ENCODE measurements around the gene NPM1.
"Not testable (repeated sequence)": the region's sequence is repeated elsewhere in the genome, so short reads cannot be mapped to it uniquely, and the experiment has no call there.

NPM1 gene

DNA sequence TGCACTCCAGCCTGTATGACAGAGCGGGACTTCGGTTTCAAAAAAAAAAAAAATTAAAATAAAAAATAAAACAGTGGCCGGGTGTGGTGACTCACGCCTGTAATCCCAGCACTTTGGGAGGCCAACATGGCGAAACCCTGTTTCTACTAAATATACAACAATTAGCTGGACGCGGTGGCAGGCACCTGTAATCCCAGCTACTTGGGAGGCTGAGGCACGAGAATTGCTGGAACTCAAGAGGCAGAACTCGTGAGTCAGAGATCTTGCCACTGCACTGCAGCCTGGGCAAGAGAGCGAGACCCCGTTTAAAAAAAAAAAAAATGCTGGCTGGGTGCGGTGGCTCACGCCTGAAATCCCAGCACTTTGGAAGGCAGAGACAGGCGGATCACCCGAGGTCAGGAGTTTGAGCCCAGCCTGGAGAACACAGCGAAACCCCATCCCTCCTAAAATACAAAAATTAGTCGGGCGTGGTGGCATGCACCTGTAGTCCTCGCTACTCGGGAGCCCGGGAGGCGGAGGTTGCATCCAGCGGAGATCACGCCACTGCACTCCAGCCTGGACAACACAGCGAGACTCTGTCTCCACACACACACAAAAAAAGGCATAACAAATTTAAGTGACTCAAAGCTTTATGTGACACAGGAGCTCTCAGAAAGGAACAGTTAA, 1.5 kb upstream of the NPM1 start:
- no peak for DNase-seq

DNA sequence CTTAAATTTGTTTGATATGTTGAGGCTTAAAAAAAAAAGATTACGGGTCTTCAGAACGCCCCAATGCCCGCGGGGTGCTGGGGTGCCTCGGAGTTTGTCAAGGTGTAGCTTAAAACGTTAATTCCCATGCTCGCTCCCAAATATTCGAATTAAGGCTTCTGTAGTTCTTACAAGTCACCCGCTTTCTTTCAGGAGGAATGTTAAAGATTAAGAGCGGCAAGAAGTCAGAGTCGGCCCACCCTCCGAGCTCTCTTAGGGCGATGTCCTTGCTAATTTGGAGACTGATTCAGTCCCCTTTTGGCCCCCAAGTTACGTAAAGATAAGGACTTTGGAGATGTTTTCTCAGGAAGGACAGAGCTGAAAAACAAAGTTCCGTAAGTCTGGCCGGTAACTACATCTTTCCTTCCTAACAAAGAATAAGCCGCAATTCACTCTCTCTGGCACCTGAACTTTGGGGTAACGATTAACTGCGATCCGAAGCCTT, 746 bp upstream of the NPM1 start:
- no peak for DNase-seq

DNA sequence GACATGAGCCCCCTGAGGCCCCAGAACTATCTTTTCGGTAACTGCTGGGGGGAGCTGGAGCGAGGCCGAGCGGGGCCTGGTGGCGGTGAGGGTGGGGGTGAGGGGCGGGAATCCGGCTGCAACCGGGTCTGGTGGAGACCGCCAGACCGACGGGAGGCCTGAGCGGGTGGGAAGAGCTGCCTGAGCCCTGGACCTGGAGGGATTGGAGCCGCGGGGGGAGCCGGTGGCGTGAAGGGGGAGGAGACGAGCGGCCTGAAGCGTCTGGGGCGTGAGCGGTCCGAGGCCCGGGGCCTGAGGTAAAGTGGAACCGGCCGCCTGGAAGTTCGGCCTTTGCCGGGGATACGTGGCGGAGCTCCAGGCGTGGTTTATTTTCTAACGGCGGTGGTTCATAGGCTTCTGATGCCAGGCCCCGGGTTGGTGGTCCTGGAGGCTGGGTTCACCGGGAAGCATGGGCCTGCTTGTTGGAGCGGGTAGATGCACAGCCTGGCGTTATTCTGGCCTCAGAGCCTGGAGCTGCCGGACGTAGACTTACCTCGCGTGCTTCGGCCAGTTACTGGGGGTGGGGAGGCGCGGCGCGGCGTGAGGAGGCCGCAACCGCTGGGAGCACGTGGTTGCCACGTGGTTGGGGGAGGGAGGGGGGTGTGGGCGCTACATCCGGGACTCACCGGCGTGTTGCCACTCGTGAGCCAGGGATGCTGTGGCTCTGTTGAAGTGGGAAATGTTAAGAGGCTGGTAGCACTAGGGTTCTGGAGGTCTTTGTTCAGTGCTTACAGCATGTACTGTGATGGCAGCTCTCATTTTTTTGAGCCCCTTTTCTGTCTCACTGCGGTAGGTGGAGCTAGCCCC, 544 bp downstream of the NPM1 start:
- peak; percentile 82 to 83 for DNase-seq

DNA sequence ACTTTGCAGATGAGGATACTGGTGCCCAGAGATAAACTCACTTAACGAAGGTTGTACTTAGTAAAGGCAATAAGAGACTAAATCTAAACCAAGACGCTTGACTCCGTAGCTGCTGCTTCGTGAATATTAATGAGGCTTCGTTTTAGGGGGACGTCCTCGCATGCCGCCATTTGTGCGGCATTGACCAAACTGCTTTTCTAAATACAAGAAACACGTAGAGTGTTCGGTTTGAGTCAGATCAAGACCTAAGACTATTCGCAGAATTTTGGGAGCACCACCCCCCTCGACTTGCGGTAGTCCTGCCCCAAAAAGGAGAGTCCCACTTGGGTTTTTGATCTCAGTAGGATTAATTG, 1.1 kb downstream of the NPM1 start:
- DNase-seq, result no peak

DNA sequence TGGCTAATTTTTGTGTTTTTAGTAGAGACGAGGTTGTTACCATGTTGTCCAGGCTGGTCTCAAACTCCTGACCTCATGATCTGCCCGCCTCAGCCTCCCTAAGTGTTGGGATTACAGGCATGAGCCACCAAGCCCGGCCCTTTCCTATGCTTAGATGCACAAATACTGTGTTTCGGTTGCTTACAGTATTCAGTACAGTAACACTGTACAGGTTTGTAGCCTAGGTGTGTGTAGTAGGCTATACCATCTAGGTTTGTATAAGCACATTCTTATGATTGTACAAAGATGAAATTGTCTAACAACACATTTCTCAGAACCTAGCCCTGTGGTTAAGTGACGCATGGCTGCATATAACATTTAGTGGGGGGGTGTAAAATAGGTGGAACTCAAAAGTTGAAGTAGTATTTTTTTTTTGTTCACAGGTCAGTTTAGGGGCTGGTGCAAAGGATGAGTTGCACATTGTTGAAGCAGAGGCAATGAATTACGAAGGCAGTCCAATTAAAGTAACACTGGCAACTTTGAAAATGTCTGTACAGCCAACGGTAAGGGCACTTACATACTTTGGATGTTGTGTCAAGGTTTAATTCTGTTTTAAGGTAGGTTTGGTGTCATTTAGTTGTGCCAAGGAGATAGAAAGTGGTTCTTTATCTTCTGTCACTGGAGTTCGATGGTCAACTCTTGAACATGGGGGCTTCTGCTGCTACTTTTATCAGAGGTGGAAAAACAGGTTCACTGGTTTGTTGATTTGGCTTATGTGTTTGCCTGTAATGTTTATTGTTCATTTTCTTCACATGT, 3.4 kb downstream of the NPM1 start:
- no peak for DNase-seq

DNA sequence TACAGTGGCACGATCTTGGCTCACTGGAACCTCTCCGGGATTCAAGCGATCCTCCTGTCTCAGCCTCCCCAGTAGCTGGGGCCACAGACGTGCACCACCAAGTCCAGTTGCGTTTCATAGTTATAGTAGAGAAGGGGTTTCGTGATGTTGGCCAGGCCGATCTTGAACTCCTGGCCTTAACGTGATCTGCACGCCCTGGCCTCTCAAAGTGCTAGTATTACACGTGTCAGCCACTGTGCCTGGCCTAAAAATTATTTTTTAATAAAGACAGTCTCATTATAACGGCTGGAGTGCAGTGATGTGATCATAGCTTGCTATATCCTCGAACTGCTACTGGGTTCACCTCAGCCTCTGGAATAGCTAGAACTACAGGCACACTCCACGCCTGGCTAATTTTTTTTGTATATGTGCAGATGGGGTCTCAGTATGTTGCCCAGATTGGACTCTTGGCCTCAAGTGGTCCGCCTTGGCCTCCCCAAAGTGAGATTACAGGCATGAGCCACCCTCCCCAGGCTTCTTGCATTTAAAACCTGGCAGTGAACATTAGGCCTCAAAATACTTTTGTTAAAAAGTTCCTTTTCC, 4.4 kb downstream of the NPM1 start:
- no peak for DNase-seq

DNA sequence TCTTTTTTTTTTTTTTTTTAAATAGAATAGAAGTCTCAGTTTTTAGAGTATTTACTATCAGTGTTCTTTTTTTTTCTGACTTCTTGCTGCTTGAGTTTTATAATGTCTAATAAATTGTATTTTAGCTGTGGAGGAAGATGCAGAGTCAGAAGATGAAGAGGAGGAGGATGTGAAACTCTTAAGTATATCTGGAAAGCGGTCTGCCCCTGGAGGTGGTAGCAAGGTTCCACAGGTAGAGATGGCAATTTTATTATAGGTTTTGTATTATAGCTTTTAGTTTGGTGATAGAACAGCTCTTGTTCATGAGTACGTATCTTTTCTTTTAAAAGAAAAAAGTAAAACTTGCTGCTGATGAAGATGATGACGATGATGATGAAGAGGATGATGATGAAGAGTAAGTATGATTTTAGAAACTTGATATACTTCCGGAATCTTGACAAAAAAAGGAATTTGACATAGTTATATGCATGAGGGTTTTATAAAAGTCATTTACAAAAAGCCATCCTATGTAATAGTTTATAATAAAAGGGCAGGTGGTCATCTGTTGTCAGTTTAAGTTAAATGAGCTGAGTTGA, 5.0 kb downstream of the NPM1 start:
- no peak for DNase-seq

DNA sequence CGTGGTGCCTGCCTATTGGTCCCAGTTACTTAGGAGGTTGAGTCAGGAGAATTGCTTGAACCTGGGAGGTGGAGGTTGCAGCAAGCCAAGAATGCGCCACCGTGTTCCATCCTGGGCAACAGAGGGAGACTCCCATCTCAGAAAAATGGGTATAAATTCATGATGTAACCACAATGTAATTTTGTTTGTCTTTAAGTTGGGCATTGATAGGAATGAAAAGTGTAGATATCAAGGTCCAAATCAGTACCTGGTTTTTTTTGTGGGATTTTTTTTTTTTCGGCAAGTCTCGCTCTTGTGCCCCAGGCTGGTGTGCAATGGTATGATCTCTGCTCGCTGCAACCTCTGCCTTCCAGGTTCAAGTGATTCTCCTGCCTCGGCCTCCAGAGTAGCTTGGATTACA, 7.4 kb downstream of the NPM1 start:
- no peak for DNase-seq

DNA sequence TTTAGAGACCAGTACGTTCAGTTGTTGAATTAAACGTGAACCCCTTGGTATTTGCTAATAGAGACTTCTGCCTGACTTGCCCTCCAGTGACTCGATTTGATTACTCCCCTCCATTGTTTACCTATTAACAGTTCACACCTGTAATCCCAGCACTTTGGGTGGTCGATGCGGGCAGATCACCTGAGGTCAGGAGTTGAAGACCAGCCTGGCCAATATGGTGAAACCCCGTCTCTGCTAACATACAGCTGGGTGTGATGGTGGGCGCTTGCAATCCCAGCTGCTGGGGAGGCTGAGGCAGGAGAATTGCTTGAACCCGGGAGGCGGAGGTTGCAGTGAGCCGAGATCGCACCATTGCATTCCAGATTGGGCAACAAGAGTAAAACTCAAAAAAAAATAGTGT, 8.9 kb downstream of the NPM1 start:
- DNase-seq, result not testable (repeated sequence)

DNA sequence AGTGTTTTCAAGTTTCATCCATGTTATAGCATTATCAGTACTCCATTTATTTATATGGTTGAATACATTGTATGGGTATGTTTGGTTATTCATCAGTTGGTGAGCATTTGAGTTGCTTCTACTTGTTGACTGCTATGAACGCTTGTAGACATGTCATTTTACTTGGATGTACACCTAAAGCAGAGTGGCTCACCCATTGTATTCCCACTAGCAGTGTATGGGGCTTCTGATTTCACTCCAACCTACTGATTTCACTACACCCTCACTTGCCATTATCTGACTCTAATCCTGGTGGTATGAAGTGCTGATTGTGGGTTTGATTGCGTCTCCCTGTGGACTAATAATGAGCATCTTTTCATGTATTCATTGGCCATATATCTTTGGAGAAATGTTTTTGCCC, 9.5 kb downstream of the NPM1 start:
- DNase-seq, result no peak

DNA sequence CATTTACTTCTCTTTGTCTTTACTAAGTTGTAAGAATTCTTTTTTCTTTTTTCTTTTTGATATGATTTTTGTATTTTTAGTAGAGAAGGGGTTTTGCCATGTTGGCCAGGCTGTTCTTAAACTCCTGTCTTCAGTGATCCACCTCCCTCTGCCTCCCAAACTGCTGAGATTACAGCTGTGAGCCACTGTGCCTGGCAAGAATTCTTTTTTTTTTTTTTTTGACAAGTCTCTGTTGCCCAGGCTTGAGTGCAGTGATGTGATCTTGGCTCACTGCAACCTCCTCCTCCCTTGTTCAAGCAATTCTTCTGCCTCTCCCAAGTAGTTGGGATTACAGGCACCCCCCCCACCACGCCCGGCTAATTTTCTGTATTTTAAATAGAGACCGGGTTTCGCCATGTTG, 9.9 kb downstream of the NPM1 start:
- DNase-seq, result no peak

DNA sequence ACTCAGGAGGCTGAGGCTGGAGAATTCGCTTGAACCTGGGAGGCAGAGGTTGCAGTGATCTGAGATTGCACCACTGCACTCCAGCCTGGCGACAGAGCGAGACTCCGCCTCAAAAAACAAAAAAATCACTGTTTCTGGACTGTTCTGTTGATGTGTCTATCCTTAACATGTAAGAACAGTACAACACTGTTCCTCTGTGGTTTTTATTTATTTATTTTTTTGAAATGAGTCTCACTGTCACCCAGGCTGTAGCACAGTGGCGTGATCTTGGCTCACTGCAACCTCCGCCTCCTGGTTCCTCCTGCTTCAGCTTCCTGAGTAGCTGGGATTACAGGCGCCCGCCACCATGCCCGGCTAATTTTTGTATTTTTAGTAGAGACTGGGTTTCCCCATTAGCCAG, 11.0 kb downstream of the NPM1 start:
- not testable (repeated sequence) for DNase-seq

DNA sequence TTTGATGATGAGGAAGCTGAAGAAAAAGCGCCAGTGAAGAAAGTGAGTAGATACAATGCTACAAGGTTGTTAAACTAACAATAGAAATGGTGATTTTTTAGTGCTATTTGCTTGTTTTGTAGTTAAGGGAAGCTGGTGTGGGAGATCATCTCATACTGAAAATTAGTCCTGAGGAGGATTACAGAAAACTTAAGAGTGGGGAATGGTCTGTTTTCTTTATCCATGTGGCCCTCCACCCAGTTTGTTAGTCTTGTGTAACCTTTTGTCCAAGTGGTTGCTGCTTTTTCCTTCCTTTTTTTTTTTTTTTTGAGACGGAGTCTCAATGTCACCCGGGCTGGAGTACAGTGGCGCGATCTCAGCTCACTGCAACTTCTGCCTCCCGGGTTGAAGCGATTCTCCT, 12.5 kb downstream of the NPM1 start:
- no peak for DNase-seq

DNA sequence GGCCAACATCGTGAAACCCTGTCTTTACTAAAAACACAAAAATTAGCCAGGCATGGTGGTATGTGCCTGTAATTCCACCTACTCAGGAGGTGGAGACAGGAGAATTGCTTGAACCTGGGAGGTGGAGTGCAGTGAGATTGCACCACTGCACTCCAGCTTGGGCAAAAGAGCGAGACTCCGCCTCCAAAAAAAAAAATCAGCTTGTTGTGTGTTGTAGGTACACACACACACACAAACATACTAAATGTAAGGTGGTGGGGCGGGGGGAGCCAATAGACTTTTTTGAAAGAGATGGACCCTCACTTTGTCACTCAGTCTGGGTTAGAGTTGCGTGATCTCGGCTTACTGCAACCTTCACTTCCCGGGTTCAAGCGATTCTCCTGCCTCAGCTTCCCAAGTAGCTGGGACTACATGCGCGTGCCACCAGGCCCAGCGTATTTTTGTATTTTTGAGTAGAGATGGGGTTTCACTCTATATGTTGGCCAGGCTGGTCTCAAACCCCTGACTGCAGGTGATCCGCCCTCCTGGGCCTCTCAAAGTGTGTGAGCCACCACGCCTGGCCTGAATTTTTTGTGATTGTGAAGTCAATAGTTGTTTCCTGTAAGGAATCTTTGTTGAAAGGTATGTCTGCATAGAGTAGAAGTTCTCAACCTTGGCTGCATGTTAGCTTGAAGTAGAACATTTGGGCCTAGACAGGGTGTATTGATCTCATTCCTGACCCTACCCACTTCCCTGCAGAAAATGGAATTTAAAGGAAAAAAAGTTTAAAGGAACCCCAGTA, 13.7 kb downstream of the NPM1 start:
- no peak for DNase-seq

DNA sequence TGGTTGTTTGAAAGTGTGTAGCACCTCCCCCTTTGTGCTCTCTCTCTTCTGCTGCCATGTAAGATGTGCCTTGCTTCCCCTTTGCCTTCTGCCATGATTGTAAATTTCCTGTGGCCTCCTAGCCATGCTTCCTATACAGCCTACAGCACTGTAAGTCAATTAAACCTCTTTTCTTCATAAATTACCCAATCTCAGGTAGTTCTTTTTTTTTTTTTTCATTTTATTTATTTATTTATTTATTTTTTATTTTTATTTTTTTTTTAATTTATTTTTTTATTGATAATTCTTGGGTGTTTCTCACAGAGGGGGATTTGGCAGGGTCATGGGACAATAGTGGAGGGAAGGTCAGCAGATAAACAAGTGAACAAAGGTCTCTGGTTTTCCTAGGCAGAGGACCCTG, 15.1 kb downstream of the NPM1 start:
- DNase-seq, result not testable (repeated sequence)

DNA sequence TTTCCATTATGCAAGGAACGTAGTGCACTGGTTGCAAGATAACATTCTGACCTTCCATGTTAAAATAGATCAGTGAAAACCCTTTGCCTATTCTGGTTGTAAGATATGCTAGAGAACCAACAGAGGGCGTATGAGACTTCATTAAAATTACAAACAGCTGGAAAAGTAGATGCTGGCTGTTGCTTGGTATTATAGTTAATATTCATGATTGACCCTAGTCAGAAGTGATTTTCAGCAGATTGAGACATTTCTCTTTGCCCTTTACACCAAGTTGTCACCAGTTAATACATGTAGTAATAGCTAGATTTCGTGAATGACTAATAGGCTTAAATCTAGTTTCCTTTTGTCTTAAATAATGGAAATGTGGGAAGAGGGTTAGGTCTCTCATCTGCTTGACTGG, 18.0 kb downstream of the NPM1 start:
- DNase-seq, result no peak

DNA sequence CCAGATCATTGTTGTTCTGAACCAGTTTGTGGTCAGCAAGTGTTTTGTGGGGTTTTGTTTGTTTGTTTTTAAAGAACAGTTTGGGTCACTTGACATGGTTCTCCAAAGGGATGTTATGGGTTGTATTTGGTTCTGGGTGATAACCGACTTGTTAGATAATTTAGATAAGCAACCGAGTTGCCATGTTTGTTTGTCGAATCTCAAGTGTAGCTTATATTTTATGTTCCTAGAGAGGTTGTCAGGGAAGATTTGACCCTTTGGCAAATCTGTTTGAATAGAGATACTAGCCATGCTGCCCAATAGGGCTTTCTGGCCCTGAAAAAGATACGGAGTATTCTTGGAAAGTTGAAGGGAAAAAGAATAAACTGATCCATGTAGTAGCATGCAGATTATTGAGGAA, 19.6 kb downstream of the NPM1 start:
- no peak for DNase-seq

DNA sequence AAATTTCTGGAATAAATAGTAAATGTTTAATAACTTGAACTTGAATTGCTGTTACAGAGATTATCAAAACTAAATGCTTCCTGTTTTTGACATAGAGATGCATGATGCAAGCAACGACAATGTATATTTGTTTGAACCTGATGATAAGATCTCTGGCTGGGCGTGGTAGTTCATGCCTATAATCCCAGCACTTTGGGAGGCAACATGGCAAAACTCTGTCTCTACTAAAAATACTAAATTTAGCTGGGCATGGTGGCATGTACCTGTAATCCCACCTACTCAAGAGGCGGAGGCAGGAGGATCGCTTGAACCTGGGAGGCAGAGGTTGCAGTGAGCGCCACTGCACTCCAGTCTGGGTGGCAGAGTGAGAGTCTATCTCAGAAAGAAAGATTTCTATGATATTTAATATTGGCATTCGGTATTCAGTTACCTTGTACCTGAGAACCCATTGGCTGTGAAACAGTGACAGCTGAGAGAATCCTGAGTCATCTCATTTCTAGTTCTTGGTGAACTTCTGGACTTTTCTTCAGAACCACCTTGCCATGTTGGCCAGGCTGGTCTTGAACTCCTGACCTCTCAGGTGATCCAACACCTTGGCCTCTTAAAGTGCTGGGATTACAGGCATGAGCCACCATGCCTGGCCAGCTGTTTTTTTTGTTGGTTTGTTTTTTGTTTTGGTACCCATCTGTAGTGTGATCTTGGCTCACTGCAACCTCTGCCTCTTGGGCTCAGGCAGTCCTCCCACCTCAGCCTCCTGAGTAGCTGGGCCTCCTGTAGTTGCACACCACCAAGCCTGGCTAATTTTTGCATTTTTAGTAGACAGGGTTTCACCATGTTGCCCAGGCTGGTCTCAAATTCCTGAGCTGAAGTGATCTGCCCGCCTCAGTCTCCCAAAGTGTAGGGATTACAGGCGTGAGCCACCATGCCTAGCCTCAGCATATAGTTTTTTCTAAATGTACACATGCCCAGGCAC, 21.8 kb downstream of the NPM1 start:
- DNase-seq, result no peak

DNA sequence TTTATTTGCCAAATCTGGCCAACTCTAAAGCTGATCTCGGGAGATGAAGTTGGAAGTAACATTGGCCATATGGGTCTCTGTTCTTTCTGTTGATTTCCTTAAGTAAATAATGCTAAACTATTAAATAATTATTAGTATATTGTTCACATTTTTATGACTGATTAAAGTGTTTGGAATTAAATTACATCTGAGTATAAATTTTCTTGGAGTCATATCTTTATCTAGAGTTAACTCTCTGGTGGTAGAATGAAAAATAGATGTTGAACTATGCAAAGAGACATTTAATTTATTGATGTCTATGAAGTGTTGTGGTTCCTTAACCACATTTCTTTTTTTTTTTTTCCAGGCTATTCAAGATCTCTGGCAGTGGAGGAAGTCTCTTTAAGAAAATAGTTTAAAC, 22.5 kb downstream of the NPM1 start:
- no peak for DNase-seq

DNA sequence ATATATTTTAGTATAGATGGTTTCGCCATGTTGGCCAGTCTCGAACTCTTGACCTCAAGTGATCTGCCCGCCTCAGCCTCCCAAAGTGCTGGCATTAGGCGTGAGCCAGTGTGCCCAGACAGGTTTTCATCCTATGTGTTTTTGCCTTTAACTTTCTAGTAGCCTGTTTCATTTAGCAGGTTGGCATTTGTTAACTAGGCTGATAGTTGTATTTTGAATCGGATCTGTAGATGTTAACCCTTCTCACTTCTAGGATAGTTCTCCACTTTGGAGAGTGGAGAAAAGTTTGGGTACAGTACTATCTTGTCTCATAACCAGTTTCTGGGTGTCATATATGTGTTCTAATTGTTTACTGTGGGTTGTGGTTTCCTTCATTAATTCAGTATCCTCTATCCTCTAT, 24.5 kb downstream of the NPM1 start:
- DNase-seq, result no peak
